ENCODE measurements around the gene RTTN.

The RTTN gene

DNA sequence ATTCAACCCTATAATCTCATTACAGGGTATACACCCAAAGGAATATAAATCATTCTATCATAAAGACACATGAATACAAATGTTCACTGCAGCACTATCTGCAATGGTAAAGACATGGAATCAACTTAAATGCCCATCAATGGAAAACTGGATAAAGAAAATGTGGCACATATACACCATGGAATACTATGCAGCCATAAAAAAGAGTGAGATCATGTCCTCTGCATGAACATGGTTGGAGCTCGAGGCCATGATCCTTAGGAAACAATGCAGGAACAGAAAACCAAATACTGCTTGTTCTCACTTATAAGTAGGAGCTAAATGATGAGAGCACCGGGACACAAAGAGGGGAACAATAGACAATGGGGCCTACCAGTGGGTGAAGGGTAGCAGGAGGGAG lies 169.3 kb downstream of the RTTN start:
- DNase-seq (ENCODE audit: low read depth), result no peak
- no peak overlapping the region for H3K4me3 ChIP-seq (ENCODE audit: low read depth, low read length)
- TF ChIP-seq CTCF (IDR thresholded peaks at IDR 0.05; ENCODE audit: low read depth, low read length) (no peak), MAX (IDR thresholded peaks at IDR 0.05; ENCODE audit: low read depth, low read length) (no peak), MYC (IDR thresholded peaks at IDR 0.05; ENCODE audit: low read depth, low read length) (no peak), POLR2A (IDR thresholded peaks at IDR 0.05; ENCODE audit: extremely low read depth, insufficient read length) (no peak)

DNA sequence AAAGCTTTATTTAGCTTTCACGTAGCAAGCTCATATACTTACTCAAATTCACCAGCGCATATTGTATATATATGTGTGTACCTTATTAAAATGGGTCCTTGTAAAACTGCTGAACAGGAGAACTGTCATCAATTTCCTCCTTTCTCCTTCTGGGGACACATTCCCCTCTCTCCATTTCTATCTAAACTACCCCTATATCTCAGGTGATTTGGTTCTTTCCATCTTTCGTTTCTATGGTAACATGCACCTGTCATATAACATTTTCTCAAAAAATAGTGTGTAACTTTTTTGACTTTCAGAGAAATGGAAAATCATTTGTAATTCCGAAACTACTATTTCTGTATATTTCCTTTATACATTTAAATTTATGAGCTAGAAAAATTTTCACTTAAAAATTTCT lies 174.3 kb downstream of the RTTN start:
- no peak for DNase-seq (ENCODE audit: low read depth)
- TF ChIP-seq CTCF (IDR thresholded peaks at IDR 0.05; ENCODE audit: low read depth, low read length) (no peak), MYC (IDR thresholded peaks at IDR 0.05; ENCODE audit: low read depth, low read length) (no peak), MAX (IDR thresholded peaks at IDR 0.05; ENCODE audit: low read depth, low read length) (no peak), POLR2A (IDR thresholded peaks at IDR 0.05; ENCODE audit: extremely low read depth, insufficient read length) (no peak)
- no peak overlapping the region for H3K4me3 ChIP-seq (ENCODE audit: low read depth, low read length)

DNA sequence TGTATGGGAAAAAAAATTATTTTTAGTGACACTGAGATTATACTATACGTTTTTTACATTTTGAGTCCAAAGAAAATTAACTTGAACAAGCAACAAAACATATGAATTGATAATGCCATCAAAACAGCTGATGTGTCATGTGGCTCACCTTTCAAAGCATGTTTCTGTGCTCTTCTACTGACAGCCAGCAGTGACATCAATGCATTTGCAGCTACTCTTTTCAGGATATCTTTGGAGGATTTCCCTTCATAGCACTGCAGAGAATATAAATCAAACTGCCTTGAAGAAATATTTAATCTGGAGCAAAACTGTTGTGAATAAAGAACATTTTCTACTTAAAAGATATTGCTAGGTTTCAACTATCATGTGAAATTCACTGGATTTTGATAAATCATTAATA lies 174.8 kb downstream of the RTTN start:
- no peak overlapping the region for H3K4me3 ChIP-seq (ENCODE audit: low read depth, low read length)
- no peak for DNase-seq (ENCODE audit: low read depth)
- no peak for TF ChIP-seq CTCF (IDR thresholded peaks at IDR 0.05; ENCODE audit: low read depth, low read length)
- TF ChIP-seq MAX (IDR thresholded peaks at IDR 0.05; ENCODE audit: low read depth, low read length), result no peak
- TF ChIP-seq MYC (IDR thresholded peaks at IDR 0.05; ENCODE audit: low read depth, low read length), result no peak
- TF ChIP-seq POLR2A (IDR thresholded peaks at IDR 0.05; ENCODE audit: extremely low read depth, insufficient read length), result no peak

DNA sequence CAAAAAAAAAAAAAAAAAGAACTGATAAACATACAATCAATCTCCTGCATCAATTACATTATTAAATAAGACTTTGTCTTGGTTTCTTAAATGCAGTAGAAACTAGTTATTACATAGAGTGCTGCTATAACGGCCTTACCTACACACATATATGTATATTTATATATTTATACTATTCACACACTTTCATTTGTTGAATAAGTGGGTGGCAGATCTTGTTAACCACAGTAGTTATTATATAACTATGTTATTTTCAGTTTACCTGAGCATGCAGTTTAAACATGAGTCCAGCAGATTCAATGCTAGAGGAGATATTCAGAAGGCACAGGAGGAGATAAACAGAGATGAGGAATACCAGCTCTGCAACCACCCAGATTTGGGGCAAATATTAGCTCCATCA lies 176.3 kb downstream of the RTTN start:
- DNase-seq (ENCODE audit: low read depth), result no peak
- no peak overlapping the region for H3K4me3 ChIP-seq (ENCODE audit: low read depth, low read length)
- TF ChIP-seq POLR2A (IDR thresholded peaks at IDR 0.05; ENCODE audit: extremely low read depth, insufficient read length) (no peak), MAX (IDR thresholded peaks at IDR 0.05; ENCODE audit: low read depth, low read length) (no peak), MYC (IDR thresholded peaks at IDR 0.05; ENCODE audit: low read depth, low read length) (no peak), CTCF (IDR thresholded peaks at IDR 0.05; ENCODE audit: low read depth, low read length) (no peak)

GRCh38 chr18:70028734-70029133 lies 176.8 kb downstream of the RTTN start:
- no peak for DNase-seq (ENCODE audit: low read depth)
- no peak overlapping the region for H3K4me3 ChIP-seq (ENCODE audit: low read depth, low read length)
- TF ChIP-seq MYC (IDR thresholded peaks at IDR 0.05; ENCODE audit: low read depth, low read length) (no peak), MAX (IDR thresholded peaks at IDR 0.05; ENCODE audit: low read depth, low read length) (no peak), POLR2A (IDR thresholded peaks at IDR 0.05; ENCODE audit: extremely low read depth, insufficient read length) (no peak), CTCF (IDR thresholded peaks at IDR 0.05; ENCODE audit: low read depth, low read length) (no peak)

DNA sequence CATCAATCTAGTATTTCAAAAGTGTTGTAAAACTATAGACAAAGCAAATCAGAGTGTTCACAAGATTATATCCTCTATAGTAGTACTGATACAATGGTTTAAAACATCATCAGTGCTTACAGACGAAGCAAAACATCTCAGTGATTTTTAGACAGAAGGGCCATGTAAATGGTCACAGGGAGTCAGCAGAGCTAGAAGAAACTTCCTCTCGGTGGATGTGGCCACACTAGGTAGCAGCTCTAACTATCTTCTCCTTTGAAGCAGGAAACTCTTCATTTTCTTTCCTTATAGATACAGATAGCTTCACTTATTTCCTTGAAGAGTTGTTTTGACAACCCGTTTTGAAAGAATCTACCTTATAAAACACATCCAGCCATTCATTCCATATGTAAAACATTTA lies 177.4 kb downstream of the RTTN start:
- H3K4me3 ChIP-seq (ENCODE audit: low read depth, low read length), result no peak overlapping the region
- no peak for DNase-seq (ENCODE audit: low read depth)
- TF ChIP-seq MAX (IDR thresholded peaks at IDR 0.05; ENCODE audit: low read depth, low read length), result no peak
- TF ChIP-seq MYC (IDR thresholded peaks at IDR 0.05; ENCODE audit: low read depth, low read length), result no peak
- TF ChIP-seq POLR2A (IDR thresholded peaks at IDR 0.05; ENCODE audit: extremely low read depth, insufficient read length), result no peak
- TF ChIP-seq CTCF (IDR thresholded peaks at IDR 0.05; ENCODE audit: low read depth, low read length), result no peak
